ENCODE data around the gene MMP7. TPM values are rescaled to one million over a fixed set of nuclear protein-coding genes. Genes with fewer than 3 reads are reported as not detected.

The MMP7 gene
- total RNA-seq, 1 experiment from 2014 or later, result 0.61 TPM

Other genes with a start within 250 kb of the MMP7 start
- 4.7 TPM for gene BIRC3, start 213.3 kb downstream of the MMP7 start, total RNA-seq (2021; ENCODE audit: unreplicated experiment)
- 32.6 TPM for gene BIRC2, start 183.5 kb downstream of the MMP7 start, total RNA-seq (2021; ENCODE audit: unreplicated experiment)
- 217 TPM for gene TMEM123, start 78.0 kb downstream of the MMP7 start, total RNA-seq (2021; ENCODE audit: unreplicated experiment)
- 0.30 TPM for gene MMP20, start 94.6 kb upstream of the MMP7 start, total RNA-seq (2021; ENCODE audit: unreplicated experiment)
- not detected for gene MMP27, start 175.0 kb upstream of the MMP7 start, total RNA-seq (2021; ENCODE audit: unreplicated experiment)
- gene MMP8, start 194.2 kb upstream of the MMP7 start, total RNA-seq (2021; ENCODE audit: unreplicated experiment), result not detected
- gene MMP10, start 249.9 kb upstream of the MMP7 start, total RNA-seq (2021; ENCODE audit: unreplicated experiment), result not detected